NCI-H1417 (cell line): ENCODE data around the gene PP2D1.
A peak's percentile ranks its signal among the peaks of the same experiment; 100 is the strongest.
"Not testable (repeated sequence)": the region's sequence is repeated elsewhere in the genome, so short reads cannot be mapped to it uniquely, and the experiment has no call there.

Source experiments
- DNase-seq, 3 experiments: peaks; one replicate each; lab custom pipeline; 2025; lab: John Stamatoyannopoulos, UW

Gene PP2D1

DNA sequence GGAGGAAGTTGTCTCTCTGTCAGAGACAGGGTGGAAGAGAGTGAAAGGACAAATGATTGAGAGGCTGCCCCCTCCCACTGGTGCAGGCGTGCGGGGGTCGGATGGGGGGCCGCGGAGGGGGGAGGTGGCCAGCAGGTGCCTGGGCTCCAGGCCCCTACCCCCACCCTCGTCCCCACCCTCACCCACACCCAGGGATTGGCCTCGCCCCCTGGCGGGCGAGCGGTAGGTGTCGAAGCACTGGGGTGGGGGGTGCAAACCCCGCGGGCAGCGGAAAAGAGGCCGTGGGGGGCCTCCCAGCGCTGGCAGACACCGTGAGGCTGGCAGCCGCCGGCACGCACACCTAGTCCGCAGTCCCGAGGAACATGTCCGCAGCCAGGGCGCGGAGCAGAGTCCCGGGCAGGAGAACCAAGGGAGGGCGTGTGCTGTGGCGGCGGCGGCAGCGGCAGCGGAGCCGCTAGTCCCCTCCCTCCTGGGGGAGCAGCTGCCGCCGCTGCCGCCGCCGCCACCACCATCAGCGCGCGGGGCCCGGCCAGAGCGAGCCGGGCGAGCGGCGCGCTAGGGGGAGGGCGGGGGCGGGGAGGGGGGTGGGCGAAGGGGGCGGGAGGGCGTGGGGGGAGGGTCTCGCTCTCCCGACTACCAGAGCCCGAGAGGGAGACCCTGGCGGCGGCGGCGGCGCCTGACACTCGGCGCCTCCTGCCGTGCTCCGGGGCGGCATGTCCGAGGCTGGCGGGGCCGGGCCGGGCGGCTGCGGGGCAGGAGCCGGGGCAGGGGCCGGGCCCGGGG is 27.9 kb upstream of the PP2D1 start, which contains the start of gene KAT2B:
KAT2B (plus strand) TSS at position 682 of the 783 bp plus-strand sequence; CDS start at position 714, 32 bp downstream.
- DNase-seq = peak; percentile 45 to 83 (median 72)

DNA sequence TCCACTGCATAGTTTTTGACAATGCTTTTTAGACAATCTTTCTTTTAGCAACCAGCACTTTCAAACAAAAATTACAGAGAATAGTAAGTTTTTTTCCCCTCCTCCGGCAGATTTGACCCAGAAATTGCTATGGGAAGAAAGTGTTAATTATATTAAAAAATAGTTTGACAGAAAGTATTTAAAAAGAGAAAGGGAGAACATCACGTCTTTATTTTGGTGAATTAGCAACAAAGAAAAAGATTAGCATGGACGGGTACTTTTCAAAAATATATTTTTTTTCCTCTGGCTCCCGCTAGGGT is 27.4 kb upstream of the PP2D1 start:
- DNase-seq = no peak

- DNase-seq = peak in 1 of 3 experiments; percentile 9
These were observed 26.8 kb upstream of the PP2D1 start for GRCh38 chr3:20038699-20039465.

DNA sequence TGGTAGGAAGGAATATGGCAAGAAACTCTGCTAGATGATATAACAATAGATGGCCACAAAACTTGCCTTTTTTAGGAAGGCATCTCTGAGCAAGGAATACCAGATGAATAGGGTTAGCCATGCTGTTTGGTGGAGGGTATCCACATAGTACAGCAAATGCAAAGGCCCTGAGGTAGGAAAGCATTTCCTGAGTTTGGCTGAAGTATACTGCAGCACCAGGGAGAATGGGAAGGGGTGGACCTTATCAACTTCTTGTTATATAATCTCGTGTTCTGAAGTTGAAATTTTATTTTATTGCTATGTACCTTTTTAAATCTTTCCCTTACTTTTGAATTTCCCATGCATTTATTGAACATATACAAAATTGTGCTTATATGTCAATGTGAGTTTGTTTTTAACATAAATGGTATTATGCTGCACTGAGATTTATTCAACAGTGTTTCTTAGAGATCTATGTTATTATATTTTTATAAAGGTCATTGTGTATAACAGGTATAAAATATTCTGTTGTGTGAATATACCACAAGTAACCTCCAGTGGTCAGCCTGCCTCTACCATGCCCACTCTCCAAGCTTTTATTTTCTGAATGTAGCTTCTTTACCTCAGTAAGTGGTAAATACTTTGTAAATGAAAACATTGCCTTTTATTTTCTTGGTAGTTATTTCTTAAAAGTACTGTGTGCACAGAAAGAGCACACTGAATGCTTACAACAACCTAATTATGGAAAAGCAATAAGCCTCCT is 25.4 kb upstream of the PP2D1 start:
- no peak for DNase-seq

DNA sequence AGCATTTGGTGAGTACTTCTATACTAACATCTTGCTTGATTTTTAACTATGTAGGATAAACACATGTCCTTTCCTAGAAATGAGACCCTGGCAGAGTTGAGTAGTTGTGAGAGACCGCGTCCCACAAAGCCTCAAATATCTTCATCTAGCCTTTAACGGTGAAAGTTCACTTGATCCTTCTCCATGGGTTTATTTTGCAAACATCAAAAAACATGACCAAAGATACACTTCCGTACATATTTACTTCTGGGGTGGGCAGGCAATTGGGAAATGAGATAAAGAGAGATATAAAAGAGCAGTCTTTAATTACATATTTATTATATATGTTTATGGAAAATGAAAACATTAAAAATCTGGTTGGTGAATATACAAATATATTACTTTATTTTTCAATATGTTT is 23.0 kb upstream of the PP2D1 start:
- DNase-seq = no peak

GRCh38 chr3:20031939-20032338 is 19.9 kb upstream of the PP2D1 start:
- DNase-seq = not testable (repeated sequence)

DNA sequence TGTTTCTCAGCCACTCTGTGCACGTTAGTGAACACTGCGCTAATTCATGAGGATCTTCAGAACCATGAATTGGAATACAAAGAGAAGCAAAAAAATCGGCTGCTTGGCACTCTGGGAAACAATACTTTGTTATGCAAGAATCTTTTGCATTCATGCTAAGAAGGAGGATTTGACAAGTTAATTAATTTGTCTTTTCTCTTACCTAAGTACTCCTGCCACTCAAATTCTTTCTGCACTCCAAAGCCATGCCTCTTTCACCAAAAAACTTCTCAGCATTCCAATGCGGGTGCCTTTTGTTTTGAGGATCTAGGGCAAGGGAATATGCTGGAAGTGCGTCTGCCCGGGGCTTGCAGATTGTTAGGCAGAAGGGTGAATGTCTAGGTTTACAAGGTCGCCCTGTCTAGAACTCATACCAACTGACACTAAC is 16.9 kb upstream of the PP2D1 start:
- no peak for DNase-seq

DNA sequence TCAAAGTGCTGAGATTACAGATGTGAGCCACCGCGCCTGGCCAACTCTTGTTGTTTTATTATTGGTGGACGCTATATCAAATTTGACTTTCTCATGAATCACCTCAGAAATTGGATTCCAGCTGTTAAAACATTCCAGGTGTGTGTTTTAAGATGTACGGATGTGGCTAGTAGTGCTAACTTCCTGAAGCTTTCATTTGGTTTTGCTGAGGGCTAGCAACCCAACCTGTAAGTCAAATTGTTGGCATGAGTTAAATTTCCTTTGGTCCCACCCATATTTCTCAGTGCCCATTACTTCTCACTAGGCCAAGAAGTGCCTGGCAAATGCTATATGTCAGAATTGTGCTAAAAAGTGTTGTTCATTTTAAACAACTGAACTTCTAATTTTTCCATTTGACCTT is 15.1 kb upstream of the PP2D1 start:
- no peak for DNase-seq

DNA sequence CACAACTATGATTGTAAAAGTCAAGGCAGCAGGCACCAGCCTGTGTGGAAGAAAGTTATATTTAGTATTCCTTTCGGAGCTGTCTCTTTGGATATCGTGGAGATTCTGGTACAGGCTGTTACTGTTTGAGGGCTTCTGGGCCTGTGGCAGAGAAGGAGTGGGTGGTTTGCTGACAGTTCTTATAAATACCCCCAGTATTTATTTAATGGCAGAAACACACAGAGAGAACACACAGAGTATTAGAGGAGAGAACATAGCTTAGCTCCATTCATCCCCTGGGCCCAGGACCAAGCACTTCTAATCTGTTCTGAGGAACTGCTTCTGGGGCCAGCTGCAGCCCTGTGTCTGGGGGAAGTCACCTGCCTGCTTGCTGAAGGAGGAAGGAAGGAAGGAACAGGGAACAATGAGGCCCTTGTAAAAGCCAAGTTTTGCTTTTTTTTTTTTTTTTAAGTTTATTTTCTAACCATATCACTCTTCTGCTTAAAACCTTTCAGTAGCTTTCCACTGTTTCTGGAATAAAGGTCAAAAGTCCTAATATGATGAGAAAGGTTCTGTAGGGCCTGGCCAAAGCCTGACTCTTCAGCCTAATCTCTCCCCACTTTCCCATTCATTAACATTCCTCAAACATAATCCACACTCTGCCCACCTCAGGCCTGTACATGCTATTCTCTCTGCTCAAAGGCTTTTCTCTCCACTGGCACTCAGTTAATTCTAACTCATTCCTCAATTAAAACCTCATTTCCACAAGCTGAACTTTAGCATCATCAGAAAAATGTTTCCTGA is 11.8 kb upstream of the PP2D1 start:
- DNase-seq = no peak

GRCh38 chr3:20022954-20023622 is 11.0 kb upstream of the PP2D1 start:
- DNase-seq = no peak

DNA sequence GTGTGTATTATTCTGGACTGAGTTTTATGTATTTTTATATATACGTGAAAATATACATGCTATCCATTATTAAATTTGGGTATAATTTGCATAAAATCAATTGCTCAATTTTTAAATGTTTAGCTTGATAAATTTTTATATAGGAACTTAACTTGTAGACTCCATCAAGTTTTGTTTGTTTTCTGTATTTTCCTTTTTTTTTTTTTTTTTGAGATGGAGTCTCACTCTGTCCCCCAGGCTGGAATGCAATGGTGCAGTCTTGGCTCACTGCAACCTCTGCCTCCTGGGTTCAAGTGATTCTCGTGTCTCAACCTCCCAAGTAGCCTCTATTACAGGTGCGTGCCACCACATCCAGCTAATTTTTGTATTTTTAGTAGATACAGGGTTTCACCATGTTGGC is 4.0 kb upstream of the PP2D1 start:
- DNase-seq = not testable (repeated sequence)

- no peak for DNase-seq
These were observed 3.5 kb upstream of the PP2D1 start for GRCh38 chr3:20015525-20015924.

DNA sequence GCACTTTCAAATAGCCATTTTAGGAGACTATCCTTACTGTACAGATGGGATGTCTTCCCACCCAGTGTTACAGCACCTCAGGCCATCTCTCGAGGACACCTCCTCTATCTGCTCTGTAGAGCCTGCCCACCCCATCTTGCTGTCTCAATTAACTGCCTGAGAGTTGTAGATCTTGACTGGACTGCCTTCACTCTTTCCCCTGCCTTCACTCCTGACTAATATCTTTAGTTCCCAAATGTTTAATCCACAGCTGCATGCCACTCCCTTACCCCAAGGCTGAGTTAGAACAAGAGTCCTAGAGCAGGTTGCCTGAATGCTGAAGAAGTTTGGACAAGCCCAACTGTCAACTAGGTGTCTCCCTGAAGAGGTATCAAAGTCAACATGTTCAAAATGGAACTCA is 1.3 kb upstream of the PP2D1 start:
- no peak for DNase-seq

DNA sequence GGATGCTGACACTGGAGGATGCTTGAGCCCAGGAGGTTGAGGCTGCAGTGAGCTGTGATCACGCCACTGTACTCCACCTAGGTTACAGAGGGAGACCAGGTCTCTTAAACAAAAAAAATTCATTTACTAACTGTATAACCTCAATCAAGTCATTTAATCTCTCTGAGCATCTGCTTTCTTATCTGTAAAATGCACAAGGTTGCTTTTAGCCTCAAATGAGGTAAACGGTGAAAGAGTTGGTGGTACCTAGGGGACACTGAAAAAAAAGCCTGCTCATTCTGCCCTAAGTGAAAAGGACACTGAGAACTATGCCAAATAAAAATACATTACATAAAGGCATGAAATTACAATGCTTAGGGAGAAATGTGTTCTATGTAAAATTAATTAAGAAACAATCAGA is 3.4 kb downstream of the PP2D1 start:
- DNase-seq = no peak

GRCh38 chr3:20007960-20008359 is 4.1 kb downstream of the PP2D1 start:
- DNase-seq = no peak

DNA sequence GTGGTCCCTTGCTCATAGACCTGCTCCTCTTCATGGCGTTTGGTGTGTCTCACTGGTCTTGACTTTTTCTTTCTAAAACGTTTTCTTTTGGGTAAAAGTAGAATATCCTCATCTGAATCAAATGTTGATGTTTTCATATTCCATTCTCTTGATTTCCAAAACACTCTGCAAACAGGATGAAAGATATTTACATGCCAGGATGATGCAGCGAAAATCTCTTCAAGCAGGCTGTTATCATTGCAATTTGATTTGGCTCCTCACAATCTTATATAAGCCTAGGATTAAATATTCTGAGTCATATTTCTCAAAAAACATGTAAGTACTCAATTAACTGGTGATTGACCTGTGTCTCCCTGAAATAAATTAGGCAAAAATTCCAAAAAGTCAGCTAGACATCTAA is 10.1 kb downstream of the PP2D1 start:
- no peak for DNase-seq

DNA sequence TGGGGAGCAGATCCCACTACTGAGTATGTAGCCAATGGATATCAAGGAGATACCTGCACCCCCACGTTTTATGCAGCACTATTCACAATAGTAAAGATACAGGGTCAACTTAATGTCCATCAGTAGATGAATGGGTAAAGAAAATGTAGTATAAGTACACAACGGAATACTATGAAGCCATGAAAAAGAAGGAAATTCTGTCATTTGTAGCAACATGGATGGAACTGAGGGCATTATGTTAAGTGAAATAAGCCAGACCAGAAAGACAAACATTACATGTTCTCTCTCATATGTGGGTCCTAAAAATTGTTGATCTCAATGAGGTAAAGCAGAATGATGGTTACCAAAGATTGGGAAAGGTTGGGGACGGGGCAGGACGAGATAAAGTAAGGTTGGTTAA is 14.6 kb downstream of the PP2D1 start:
- no peak for DNase-seq

GRCh38 chr3:19994796-19995195 is 17.3 kb downstream of the PP2D1 start:
- no peak for DNase-seq

GRCh38 chr3:19988904-19989303 is 23.2 kb downstream of the PP2D1 start:
- DNase-seq = not testable (repeated sequence)

- no peak for DNase-seq
These were observed 40.0 kb downstream of the PP2D1 start for GRCh38 chr3:19972054-19972453.

DNA sequence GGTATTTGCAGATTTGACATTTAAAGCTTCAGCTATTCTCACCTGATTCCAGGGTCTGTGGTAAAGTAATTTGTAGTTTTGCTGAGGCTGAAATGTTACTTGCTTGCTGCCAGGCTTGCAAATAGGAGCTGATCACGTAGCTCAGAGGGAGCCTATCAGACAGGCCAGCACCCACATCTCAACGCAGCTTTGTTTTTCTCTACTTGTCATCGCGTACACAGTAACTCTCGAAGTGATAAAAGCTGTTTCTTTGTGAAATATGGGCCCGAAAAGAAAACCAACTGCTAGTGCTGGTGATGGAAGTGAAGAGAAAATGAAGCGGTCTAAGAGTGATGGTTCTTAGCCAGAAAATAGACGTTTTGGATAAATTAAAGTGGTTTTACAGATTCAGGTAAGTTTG is 41.7 kb downstream of the PP2D1 start:
- DNase-seq = no peak
